Measurements from ENCODE around the gene TMPRSS3.

The TMPRSS3 gene

DNA sequence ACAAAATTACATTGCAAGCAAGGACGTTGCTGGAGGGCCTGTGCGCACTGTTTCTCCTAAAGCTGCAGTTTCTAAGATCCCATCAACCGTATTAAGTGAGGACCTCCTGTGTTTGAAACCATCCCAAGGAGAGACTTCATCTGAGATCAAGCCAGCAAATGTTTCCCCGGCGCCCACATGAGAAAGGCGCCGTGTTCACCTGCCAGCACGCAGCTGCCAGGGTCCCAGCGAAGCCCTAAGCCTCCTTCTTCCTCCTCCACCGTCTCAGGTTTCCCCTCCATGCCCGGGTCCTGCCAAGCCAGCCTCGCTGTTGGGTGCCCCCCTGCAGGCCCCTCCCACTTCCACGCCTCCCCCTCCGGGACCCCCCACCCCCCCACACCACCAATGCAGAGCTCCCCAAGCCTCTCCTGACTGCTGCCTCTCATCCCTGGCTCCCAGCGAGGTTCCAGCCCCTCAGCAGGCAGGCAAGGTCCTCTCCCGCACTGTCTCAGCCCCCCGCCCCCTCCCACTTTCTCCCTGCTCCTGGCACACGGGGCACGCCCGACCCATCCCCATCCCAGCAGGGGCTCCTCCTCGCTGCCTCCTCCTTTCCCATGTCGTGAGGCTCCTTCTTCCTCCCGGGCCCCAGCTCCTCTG lies 20.9 kb downstream of the TMPRSS3 start:
- DNase-seq (ENCODE audit: low spot score): no peak
- H3K4me3 ChIP-seq: no peak overlapping the region
- TF ChIP-seq, protein P1, sequence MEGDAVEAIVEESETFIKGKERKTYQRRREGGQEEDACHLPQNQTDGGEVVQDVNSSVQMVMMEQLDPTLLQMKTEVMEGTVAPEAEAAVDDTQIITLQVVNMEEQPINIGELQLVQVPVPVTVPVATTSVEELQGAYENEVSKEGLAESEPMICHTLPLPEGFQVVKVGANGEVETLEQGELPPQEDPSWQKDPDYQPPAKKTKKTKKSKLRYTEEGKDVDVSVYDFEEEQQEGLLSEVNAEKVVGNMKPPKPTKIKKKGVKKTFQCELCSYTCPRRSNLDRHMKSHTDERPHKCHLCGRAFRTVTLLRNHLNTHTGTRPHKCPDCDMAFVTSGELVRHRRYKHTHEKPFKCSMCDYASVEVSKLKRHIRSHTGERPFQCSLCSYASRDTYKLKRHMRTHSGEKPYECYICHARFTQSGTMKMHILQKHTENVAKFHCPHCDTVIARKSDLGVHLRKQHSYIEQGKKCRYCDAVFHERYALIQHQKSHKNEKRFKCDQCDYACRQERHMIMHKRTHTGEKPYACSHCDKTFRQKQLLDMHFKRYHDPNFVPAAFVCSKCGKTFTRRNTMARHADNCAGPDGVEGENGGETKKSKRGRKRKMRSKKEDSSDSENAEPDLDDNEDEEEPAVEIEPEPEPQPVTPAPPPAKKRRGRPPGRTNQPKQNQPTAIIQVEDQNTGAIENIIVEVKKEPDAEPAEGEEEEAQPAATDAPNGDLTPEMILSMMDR (IDR thresholded peaks at IDR 0.05): no peak
- H3K27ac ChIP-seq: no peak overlapping the region

DNA sequence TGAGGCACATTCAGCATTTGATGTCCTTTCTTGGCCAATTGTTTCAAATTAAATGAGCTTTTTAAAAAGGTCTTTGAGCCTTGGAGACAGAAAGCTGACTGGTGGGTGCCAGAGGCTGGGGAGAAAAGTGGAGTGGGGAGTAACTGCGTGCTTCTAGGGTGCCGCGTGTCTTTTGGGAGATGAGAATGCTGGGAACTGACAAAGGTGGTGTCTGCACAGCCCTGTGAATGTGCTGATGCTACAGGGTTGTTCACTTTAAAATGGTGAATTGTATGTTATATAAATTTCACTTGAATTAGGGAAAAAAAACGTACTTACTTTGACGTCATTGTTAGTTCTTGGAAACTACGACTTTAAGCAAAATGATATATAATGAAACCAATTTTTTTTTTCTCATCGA lies 21.4 kb downstream of the TMPRSS3 start:
- H3K27ac ChIP-seq: no peak overlapping the region
- TF ChIP-seq, protein P1 (IDR thresholded peaks at IDR 0.05): no peak
- DNase-seq (ENCODE audit: low spot score): no peak
- H3K4me3 ChIP-seq: no peak overlapping the region

DNA sequence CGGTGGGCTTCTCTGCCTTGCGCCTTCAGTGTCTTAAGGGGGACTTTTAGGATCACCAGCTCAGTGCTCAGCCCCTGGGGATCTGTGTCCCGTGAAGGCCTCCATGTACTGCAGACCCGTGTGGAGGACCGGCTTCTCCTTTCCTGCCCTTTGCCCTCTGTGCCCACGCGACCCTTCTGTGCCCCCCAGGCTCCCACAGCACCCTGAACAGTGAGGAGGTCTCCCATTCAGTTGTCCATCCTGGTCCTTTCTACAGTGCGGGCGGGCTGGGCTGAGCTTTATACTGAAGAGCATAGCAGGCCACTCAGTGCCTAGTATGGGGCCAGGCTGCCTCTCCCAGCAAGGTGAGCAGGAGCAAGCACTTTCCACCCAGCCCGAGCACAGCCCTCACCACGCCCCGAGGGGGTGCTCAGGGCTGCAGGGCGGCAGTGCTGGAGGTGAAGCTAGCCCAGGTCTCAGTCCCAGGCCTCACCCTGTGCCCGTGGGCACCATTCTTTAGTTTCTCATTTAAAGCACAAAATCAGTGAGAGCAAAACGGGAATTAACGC lies 21.9 kb downstream of the TMPRSS3 start:
- TF ChIP-seq, protein P1 (IDR thresholded peaks at IDR 0.05): no peak
- H3K4me3 ChIP-seq: no peak overlapping the region
- no peak for DNase-seq (ENCODE audit: low spot score)
- H3K27ac ChIP-seq: no peak overlapping the region

DNA sequence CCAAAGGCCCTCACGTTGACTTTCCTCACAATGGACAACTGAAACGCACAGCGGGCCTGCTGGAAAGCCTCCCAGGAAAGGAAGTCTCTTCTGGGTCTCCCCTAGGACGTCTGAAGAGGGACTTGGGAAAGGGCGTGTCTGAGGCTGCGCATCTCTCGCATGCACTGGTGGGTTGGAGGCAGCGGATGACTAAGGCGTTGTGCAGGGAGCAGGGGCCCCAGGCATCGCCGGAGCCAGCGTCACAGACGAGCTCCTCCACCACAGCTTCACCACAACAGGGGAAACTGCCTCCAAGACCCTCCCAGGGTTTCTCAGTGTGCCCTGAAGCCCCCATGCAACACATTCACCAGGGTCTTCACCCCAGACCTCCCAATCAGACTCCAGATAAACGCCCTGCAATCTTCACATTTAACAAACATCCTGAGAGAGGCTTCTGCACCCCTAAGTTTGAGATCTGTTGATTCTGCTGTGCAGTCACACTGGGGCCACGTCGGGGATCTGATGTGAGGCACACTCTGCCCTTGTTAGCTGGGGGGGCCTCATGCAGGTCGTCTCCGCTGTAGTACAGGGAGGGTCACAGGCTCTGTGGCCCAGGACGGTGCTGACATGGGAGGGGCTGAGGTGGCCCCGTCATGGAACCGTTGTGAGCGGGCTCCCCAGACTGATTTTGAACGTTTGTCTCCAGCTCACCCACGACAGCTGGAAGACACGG lies 22.5 kb downstream of the TMPRSS3 start:
- no peak overlapping the region for H3K27ac ChIP-seq
- no peak for DNase-seq (ENCODE audit: low spot score)
- H3K4me3 ChIP-seq: no peak overlapping the region
- TF ChIP-seq, protein P1 (IDR thresholded peaks at IDR 0.05): no peak

DNA sequence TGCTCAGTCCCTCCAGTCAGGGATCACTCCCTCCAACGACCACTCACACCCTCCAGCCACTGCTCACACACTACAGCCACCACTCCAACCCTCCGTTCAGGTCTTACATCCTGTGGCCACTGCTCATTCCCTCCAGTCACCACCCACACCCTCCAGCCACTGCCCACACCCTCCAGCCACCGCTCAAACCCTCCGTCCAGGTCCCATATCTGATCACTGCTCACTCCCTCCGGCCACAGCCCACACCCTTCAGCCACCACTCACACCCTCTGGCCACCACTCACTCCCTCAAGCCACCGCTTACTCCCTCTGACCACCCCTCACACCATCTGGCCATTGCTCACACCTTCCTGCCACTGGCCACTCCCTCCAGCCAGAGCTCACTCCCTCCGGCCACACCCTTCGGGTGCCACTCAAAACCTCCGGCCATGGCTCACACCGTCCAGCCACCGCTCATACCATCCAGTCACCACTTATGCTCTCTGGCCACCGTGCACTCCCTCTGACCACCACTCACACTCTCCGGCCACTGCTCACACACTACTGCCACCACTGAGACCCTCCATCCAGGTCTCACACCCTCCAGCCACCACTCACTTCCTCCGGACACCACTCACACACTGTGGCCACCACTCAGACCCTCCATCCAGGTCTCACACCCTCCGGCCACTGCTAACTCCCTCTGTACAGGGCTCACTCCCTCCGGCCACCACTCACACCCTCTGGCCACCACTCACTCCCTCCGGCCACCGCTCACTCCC lies 24.8 kb downstream of the TMPRSS3 start:
- no peak overlapping the region for H3K4me3 ChIP-seq
- TF ChIP-seq, protein P1 (IDR thresholded peaks at IDR 0.05): no peak
- no peak overlapping the region for H3K27ac ChIP-seq
- no peak for DNase-seq (ENCODE audit: low spot score)

DNA sequence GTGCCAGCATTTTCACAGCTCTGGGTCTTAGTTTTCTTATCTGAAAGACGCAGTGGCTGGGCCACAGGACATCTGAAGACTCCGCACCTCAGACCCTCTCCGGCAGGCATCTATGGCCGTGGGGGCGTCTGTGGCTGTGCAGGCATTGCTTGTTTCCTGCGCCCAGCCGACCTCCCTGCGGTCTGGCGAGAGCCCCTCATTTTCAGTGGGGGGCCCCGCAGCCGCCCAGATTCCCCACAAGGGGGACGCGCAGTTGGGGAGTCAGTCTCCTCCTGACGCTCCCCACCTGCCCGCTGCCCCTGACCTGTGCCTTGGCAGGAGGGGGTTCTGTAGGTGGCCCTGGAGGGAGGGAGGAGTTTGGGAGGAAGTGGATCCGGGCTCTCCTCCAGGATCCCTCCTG lies 26.0 kb downstream of the TMPRSS3 start:
- Histone ChIP-seq H3K4me3 (no peak overlapping the region), H3K27ac (no peak overlapping the region)
- TF ChIP-seq, protein P1 (IDR thresholded peaks at IDR 0.05): no peak
- no peak for DNase-seq (ENCODE audit: low spot score)
